Lower leg skin (tissue), 3 donors: ENCODE measurements around the gene ABHD13.

ENCODE experiments used
- CTCF ChIP-seq, 3 donors: fragments of 450-650 bp; IDR thresholded peaks; one replicate each; pipeline ENCODE4 v1.5.1; 2016; ENCODE audit warnings: antibody characterized with exemption in 3 of 3, mild to moderate bottlenecking in 3 of 3, moderate library complexity in 2 of 3
- POLR2A ChIP-seq, 2 donors: fragments of 450-650 bp; IDR thresholded peaks; one replicate each; pipeline ENCODE4 v1.6.1; 2016 to 2017; ENCODE audit warnings: antibody characterized with exemption in 2 of 2, mild to moderate bottlenecking in 1 of 2, moderate library complexity in 1 of 2

- TF ChIP-seq POLR2A (IDR thresholded peaks at IDR 0.05) (no peak), CTCF (IDR thresholded peaks at IDR 0.05) (no peak)
These were observed 27.3 kb upstream of the ABHD13 start for GRCh38 chr13:108190897-108191296.
